Measurements from ENCODE around the gene SV2C.
"Not testable (repeated sequence)": the region's sequence is repeated elsewhere in the genome, so short reads cannot be mapped to it uniquely, and the experiment has no call there.

SV2C gene

DNA sequence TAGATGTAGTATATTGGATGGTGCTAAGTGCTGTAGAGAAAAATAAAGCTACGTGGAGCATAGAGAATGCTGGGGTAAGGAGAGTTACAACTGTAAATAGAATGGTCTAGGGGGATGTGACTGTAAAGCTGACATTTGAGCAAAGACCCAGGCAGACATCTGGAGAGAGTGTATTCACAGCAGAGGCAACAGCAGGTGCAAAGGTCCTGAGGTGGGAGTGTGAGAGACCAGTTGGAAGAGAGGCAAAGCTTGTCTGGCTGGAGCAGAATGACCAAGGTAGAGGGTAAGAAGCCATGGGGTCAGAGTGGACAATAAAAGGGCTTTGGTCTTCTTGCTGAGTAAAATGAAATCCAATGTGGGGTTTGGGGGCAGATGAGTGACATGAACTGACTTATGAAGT lies 227.0 kb downstream of the SV2C start:
- no peak for DNase-seq

DNA sequence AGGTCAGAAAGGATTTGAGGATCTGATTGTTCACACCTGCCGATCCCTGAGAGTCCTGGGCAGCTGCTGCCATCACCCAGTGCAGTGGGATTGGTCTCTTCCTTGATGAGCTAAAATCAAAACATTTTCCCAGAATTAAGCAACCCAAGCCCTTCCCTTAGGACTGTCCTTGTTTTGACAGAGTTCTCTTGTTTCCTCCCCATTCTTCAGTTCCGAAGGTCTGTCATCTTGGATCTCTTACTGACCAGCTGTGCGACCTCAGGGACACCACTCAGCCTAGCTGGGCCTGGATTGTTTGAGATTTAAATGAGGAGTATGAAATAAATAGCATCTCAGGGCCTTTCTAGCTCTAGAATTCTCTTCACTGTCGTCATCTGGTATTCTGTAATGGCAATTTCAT lies 229.6 kb downstream of the SV2C start:
- no peak for DNase-seq

DNA sequence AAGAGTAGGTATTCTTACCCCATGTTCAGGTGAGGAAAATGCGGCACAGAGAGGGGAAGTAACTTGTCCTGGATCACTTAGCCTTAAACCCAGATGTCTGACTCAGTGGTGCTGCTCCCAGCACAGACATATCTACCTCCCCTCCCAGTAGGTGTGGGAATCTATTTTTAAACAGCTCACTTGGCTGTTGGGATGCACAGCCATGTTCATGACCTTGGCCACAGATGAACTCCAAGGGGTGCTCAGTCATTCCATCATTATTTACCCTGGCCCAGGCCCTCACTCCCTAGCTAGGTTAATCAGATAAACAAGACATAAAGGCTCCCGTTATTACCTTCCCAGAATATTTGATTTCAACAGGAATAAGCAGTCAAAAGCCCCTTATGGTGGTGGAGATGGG lies 231.5 kb downstream of the SV2C start:
- DNase-seq, result no peak

DNA sequence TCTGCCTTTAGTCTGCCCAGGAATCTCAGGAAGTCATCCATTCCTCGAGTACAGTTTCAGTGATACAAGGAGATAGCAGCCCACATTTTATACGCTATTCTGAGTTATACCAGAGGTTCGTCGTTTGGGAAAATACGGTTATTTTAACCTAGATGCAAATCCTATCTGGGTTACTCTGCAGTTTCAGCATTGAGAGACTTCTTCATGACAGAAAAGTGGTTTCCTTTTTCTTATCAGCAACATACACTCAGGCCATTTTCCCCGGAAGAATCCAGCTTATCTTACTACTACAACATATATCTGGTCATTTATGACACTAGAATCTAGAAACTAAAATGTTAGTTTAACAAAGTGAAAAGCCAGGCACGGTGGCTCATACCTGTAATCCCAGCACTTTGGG lies 236.5 kb downstream of the SV2C start:
- DNase-seq, result no peak

DNA sequence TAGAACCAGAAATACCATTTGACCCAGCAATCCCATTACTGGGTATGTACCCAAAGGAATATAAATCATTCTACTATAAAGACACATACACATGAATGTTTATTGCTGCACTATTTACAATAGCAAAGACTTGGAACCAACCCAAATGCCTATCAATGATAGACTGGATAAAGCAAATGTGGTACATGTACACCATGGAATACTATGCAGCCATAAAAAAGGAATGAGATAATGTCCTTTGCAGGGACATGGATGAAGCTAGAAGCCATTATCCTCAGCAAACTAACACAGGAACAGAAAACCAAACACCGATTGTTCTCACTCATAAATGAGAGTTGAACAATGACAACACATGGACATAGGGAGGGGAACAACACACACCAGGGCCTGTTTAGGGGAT lies 240.3 kb downstream of the SV2C start:
- not testable (repeated sequence) for DNase-seq

DNA sequence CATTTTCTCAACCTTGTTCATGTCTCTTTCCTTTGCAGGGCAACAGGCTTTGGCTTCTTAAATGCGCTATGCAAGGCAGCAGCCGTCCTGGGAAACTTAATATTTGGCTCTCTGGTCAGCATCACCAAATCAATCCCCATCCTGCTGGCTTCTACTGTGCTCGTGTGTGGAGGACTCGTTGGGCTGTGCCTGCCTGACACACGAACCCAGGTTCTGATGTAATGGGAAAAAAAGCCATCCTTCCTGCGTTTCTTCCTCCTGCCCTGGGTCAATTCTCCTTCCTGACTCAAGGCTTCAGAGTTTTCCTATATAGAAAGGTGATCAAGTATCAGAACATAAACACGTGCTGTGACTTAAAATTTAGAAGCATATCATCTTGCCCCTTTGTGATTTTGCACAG lies 242.1 kb downstream of the SV2C start:
- DNase-seq, result no peak

DNA sequence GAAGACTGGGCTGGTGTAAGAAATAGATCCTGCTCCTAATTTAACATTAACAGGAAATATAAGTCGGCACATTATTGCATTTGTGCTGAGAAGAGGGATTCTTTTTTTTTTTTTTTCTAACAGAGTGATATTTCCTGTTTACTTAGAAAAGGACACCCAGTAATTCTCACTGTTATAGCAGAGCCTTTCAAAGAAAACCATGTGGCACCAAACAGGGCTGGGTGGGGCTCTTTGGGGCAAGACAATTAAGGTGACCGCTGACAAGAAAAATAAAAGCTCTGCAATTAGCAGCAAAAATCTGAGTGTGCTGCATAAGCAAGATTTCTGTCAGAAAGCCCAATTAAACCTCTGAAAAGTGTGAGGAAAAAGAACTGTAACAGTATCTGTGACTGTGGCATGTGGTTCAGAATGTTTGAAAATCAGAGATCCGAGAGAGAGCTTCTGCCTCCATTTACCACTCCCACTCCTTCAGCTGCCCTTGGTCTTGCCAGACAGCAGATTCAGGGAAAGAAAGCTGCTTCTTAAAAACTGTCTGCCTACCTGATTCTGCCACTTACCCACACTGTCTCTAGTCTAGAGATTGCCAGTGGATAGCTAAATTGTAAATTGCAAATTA lies 242.8 kb downstream of the SV2C start:
- DNase-seq, result no peak

DNA sequence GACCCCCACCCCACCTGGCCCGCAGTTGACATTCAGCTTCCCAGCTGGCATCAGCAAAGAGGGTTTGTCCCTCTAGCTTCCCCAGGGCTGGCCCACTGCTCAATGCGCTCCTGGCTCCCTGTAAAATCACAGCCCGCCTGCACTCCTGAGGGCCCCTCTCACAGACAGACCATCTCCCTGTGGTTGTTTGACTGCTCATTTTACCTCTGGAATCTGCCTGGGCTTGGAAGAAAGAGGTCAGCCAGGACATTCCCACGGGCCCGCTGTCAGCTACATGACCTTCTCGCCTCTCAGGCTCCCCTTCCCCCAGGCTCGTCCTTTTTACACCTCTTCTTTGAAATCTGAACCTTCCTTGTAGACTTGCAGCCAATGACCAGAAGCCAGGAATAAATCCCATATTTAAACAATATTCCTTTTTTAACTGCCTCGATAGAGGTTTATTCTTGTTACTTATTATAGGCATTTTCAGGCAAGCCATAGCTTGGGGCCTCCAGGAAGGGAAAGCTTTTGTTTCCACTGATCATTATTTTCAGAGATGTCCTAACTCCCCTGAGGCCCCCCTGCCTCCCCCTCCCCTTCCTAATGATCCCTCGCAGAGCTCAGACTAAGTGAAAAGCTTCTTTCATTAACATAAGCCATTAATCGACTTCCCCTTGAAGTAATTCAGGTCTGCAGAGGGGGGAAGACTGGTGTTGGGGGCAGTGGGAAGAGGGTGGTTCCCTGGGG lies 243.6 kb downstream of the SV2C start:
- DNase-seq, result no peak

DNA sequence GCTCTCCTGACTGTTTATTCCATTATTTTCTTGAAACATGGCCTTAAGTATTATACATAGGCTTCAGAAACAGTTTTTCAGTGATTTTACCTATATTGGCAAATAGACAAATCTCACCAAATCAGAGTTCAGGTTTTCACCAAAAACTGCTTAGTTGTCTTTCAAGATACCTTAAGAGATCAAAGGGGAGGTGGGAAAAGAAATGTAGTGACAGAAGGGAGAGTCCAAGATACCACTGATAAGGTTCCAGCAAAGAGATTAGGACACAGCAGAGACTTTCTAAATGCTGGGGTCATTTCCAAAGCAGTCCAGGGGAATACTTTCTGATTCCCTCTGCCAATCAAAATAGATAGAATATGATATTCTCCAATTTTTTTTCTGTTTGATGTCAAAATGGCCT lies 246.2 kb downstream of the SV2C start:
- DNase-seq, result no peak

DNA sequence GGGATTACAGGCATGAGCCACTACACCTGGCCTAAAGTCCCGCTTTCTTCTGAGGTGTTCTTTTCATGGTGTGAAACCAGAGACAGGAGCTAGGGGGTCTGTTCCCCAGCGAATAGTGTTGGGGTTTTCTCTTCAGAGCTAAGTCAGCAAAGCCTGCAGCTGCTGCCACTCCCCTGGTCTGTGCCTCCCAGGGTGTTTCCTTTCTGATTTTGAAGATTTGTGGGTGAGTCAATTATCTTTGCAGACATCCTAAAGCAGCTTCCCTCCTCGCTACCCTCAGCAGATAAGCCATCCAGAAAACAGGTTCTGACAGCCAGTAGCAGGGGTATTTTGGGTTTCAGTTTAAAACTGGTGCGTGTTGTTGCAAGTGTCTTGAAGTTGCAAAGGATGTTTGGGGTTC lies 247.9 kb downstream of the SV2C start:
- DNase-seq, result no peak

DNA sequence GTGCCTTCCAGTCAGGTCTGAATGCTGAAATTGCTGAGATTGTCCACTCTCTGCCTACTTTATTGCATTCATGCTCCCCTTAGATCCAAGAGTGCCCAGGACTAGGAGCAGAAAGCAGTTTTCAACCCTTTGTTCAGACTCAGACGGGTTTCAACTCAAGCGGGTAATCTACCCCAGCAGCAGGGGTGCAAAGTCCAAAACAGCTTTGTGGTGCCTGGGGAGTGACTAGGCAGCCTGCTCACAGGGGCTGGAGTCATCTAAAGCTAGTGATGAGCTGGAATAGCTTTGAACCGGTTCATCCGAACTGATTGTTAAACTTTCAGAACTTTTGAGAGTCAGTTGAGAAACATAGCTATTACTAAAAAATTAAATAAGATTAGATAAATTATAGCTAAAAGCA lies 248.9 kb downstream of the SV2C start:
- no peak for DNase-seq

DNA sequence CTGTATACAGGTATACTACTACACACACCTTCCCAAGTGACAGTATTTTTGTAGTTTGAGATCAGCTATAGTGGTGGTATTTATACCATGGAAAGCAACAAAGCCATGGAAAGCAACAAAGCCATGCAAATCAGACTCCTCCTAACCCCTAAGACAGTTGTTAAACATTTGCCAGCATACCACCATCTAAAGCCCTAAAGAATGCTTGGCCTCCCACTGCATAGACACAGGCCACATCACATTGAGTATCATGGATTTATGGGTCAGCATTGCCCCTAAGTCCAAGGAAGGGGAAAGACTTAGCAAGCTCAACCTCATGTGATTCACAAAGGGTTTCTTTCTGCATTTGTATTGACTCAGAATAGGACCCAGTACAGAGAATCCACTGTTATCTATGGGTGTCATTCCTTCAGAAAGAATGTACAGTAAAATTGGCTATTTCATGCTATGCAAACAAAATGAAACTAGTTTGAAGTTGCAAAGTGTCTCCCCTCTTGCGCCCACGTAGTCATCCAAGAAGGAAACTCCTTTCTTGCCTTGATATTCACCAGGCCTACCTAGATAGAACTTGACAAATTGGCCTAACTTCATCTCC lies 249.5 kb downstream of the SV2C start:
- no peak for DNase-seq

DNA sequence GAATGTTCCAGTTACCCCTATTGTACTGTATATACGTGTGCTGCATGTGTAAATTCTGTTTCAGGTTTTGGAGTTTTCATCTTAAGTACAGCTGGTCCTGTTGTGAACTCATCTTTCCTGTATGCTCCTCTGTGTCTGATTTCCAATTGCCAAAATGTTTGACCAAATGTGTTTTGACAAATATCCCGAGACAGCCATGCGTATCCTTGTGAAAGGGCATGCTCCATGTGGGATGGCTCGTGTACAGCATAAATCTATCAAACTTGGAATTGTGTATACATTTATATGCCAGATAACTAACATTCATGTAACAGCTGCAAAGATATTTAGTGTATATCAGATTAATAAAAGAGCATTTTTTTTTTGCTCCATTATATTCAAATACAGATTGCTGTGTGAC lies 250.4 kb downstream of the SV2C start:
- no peak for DNase-seq

DNA sequence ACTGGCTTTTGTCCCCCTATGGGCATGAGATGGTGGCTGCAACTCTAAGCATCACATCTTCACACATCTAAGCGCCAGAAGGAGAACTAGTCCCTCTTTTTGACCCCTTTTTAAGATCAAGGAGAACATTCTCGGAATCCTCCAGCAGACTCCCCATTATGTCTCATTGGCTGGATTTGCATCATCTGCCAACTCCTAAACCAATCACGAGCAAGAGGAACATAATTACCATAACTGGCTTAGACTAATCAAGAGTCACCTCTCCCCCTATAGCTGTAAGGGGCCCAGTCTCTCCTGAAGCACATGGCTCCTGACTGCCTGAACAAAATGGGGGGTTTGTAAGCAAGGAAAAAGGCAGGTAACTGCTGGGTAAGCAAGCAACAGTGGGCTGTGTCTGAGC lies 251.4 kb downstream of the SV2C start:
- no peak for DNase-seq

DNA sequence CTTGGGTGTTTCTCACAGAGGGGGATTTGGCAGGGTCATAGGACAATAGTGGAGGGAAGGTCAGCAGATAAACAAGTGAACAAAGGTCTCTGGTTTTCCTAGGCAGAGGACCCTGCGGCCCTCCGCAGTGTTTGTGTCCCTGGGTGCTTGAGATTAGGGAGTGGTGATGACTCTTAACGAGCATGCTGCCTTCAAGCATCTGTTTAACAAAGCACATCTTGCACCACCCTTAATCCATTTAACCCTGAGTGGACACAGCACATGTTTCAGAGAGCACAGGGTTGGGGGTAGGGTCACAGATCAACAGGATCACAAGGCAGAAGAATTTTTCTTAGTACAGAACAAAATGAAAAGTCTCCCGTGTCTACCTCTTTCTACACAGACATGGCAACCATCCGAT lies 252.3 kb downstream of the SV2C start:
- not testable (repeated sequence) for DNase-seq

DNA sequence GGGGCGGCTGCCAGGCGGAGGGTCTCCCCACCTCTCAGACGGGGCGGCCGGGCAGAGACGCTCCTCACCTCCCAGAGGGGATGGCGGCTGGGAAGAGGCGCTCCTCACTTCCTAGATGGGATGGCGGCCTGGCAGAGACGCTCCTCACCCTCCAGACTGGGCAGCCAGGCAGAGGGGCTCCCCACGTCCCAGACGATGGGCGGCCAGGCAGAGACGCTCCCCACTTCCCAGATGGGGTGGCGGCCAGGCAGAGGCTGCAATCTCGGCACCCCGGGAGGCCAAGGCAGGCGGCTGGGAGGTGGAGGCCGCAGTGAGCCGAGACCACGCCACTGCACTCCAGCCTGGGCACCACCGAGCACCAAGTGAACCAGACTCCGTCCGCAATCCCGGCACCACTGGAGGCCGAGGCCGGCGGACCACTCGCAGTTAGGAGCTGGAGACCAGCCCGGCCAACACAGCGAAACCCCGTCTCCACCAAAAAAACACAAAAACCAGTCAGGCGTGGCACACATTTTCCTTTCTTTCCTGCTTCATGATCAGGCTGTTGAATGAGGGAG lies 253.1 kb downstream of the SV2C start:
- not testable (repeated sequence) for DNase-seq

DNA sequence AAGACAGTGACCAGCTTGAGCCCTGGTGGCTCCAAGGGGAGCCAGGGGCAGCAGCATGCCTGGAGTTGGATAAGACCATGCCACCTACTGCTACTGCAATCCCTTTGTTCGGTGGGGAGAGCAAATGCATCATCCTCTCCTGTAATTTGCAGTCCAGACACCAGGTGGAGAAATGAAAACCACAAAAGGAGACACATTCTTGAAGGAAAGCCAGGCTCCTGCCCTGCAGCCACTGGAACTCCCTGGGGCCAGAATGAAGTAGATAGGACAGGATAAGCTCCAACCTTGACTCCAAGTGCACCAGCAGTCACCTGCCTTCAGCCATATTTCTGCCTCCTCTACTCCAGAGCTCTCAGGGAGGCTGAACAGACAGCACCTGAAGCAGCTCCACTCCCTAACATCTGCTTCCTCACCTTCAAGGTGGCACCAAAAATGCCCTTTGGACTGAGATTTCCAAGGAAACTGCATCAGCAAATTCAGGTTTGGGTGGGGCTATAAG lies 254.8 kb downstream of the SV2C start:
- no peak for DNase-seq

DNA sequence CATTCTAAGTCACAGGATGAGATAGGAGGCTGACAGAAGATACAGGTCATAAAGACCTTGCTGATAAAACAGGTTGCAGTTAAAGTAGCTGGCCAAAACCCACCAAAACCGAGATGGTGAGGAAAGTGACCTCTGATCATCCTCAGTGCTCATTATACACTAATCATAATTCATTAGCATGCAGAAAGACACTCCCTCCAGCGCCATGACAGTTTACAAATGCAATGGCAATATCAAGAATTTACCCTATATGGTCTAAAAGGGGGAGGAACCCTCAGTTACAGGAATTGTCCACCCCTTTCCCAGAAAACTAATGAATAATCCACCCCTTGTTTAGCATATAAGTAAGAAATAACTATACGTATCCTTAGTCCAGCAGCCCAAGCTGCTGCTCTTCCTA lies 256.7 kb downstream of the SV2C start:
- DNase-seq, result no peak

DNA sequence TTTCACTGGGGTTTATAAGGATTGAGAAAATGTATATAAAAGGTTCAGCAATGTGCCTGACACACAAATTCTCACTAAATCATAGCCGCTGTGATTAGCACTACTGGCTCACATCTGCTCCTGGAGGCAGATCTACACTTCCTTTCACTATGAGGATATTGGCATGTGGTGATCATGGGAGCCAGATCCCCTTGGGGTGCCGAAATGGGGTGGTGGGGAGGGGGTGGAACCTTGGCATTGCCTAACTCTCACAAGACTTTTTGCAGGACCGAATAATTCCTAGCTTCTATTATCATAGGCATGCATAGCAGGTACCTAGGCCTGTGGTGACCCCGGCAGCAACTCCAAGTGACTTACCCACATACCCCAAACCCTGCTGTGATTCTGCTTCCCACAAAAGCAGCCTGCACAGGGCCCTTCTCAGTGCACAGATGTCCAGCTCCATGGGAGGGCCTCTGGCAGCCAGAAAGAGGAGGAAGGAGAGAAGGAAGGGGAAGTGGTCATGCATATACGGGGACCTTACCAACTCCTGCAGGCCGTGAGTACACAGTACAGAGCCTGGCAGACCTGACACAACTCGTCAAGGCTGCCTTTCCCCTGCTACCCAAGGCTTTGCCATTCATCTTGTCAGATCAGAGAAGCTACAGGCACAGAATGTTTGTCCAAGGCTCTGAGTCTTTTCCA lies 258.6 kb downstream of the SV2C start:
- no peak for DNase-seq

DNA sequence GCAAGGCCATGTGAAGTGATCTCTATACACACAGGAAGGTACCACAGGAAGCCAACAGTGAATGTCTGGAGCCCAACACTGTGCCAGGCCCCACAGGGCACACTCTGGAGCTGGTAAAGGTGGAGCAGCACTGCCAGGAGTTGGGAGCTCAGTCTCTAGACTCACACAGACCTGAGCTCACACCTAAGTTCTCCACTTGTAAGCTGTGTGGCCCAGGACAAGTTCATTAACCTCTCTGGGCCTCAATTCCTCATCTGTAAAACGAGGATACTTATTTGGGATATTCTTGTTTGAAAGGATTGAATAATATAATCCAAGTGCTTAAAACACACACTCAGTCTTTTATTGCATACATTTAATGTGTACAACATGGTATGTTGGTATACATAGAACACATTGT lies 259.3 kb downstream of the SV2C start:
- DNase-seq, result no peak

DNA sequence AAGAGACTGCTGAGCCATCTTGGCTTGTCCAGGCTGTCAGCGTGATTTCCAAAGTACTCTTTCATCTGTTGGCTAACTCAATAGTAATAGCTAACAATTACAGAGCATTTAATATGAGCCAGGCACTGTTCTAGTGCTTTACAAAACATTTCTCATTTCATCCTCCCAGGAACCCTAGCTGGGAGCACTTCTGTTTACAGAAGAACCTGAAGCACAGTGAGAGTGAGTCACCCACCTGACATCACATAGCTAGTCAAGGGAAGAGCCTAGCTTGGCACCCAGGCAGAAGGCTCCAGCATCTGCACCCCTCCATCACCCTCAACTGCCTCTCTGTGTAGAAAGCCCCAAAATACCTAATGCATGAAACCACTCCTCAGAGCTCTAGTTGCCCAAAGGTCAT lies 262.4 kb downstream of the SV2C start:
- no peak for DNase-seq

DNA sequence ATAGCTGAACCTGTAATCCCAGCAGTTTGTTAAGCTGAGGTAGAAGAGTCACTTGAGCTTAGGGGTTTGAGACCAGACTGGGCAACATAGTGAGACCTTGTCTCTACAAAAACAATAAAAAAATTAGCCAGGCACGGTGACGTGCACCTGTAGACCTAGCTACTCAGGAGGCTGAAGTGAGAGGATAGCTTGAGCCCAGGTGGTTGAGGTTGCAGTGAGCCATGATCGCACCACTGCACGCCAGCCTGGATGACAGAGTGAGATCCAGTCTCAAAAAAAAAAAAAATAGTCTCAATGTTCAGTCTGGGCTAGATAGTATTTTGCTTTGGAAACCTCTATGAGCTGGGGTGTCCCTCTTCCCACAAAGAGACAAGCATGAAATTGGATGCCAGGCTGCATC lies 268.0 kb downstream of the SV2C start:
- DNase-seq, result no peak

DNA sequence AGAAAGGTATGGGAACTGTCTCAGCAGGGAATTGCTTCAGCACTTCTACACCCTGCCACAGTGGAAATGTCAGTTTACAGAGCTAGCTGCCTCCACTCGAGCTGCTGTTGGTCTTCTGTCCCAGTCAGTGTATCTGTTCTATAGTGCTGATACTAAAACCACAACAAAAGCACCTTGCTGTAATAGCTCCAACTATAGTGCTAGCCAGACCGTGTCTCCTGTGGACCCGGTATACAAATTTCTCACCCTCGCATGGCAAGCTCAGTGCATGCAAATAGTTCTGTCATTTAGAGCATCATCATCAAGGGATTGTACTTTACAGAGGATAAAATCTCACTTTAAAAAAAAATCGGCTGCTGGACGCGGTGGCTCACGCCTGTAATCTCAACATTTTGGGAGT lies 268.4 kb downstream of the SV2C start:
- DNase-seq, result no peak

DNA sequence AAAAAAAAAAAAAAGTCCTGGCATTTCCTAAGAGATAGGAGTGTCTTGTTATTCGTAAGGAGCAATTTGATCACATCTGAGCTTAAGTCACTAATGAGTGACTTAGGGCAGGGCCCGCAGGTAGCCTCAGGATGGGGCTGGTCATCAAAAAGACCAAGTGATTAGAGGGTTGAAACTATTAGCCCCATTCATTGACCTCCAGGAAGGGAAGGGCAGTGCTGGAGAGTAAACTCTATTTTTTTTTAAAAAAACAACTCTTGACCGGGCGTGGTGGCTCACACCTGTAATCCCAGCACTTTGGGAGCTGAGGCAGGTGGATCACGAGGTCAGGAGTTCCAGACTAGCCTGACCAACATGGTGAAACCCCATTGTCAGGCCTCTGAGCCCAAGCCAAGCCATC lies 273.7 kb downstream of the SV2C start:
- no peak for DNase-seq

Data from COR-L47 (cell line).